Ovary (tissue), 9 donors: ENCODE data around the gene IL1R1. TPM values are rescaled to one million over a fixed set of nuclear protein-coding genes. Genes with fewer than 3 reads are reported as not detected.

Experiments used
- DNase-seq, 5 donors: peaks; one replicate each; pipeline ENCODE4 v3.0.0-alpha.2; 2019 to 2020
- H3K27ac ChIP-seq, 2 donors: fragments of 200-600 bp; one replicate each; pipeline versions ENCODE4 v1.5.1 to v1.8.0; 2019 to 2022
- H3K27me3 ChIP-seq: fragments of 200-600 bp; one replicate; pipeline ENCODE4 v1.8.0; 2022
- H3K36me3 ChIP-seq: fragments of 200-600 bp; sonication (generic); one replicate; pipeline ENCODE4 v1.5.1; 2019
- H3K4me1 ChIP-seq: one replicate; pipeline ENCODE4 v1.8.1; 2013; ENCODE audit warnings: mild to moderate bottlenecking, moderate library complexity; ENCODE audit not compliant: insufficient read depth
- H3K4me3 ChIP-seq: fragments of 200-600 bp; sonication (generic); one replicate; pipeline ENCODE4 v1.5.1; 2017
- H3K9me3 ChIP-seq, 2 donors: fragments of 200-600 bp in 1 of 2; sonication (generic) in 1 of 2; one replicate each; pipeline versions ENCODE4 v1.5.1 to v1.8.1; 2013 to 2019; ENCODE audit warnings: mild to moderate bottlenecking in 1 of 2, moderate library complexity in 1 of 2
- CTCF ChIP-seq, 3 donors: fragments of 450-650 bp in 2 of 3; fragments of 200-600 bp in 1 of 3; IDR thresholded peaks; one replicate each; pipeline versions ENCODE4 v1.5.1 to v1.8.0; 2016 to 2022; ENCODE audit warnings: antibody characterized with exemption in 3 of 3, mild to moderate bottlenecking in 1 of 3
- EP300 ChIP-seq: sonication (generic); formaldehyde crosslinking; IDR thresholded peaks from one replicate; pipeline ENCODE4 v1.6.1; 2017; ENCODE audit warnings: antibody characterized with exemption
- POLR2A ChIP-seq: fragments of 450-650 bp; IDR thresholded peaks from one replicate; pipeline ENCODE4 v1.6.1; 2017; ENCODE audit warnings: antibody characterized with exemption, mild to moderate bottlenecking, moderate library complexity
- WGBS, 3 donors: extraction: QIAGEN DNeasy Blood & Tissue Kit in 1 of 3; methylation state at CpG; one replicate each; pipeline versions ENCODE4 v1.1.5 to v1.1.7; 2013 to 2017; 5-methylcytosine and 5-hydroxymethylcytosine counted together
- intact Hi-C, 4 donors: fragments of 100-400 bp; cut with DNase I; formaldehyde crosslinking; loops; one replicate each; pipeline versions ENCODE4 v1.11.0 to v1.15.1; 2022 to 2023
- polyA plus RNA-seq, 2 donors: library from polyadenylated mRNA; stranded (reverse); fragments of 200-250 nt in 1 of 2; fragments of 350-450 nt in 1 of 2; fragmentation: Illumina TruSeq in 1 of 2; extraction: RNeasy Lipid Tissue Mini Kit (QIAGEN cat#74804) in 1 of 2; gene quantifications; one replicate each; pipeline ENCODE4 v1.2.3, GENCODE V29; 2013 to 2014
- total RNA-seq, 7 donors: library from RNA; depleted of rRNA in 2 of 7; stranded (reverse); fragments of >200 nt in 2 of 7; fragmentation: NEBNext Ultra II Directional in 3 of 7; extraction: Animal tissue kit (Norgen Biotek cat#: 25700) in 3 of 7; gene quantifications; one replicate each; pipeline versions ENCODE4 v1.1.0 to v1.2.4, GENCODE V29; 2016 to 2023
- donor health status: DM: no; HTN: no; CAD: no; lungs with moderate emphysema.
- donor health status: DM: no; HTN: no; CAD: no.
- donor health status: Bipolar disorder and iron deficiency.
- donor health status: DM: yes; HTN: yes; CAD: no.
- donor health status: DM: no; HTN: no; CAD: no.
- donor health status: DM: yes; HTN: yes; CAD: no.

Gene IL1R1
- total and polyA plus RNA-seq, 9 donors: 6.5 to 142 (median 36.5) TPM

- no peak for DNase-seq
- Histone ChIP-seq H3K4me1 (no peaks in the 10 kb centered on the region), H3K4me3 (no peak overlapping the region), H3K27me3 (no peaks in the 10 kb centered on the region), H3K9me3 (no peaks in the 10 kb centered on the region), H3K27ac (no peak overlapping the region), H3K36me3 (no peaks in the 10 kb centered on the region)
- 88 to 100% (median 100%) methylated on average over 1 of the region's 1 CpG for WGBS, 3 donors
- TF ChIP-seq POLR2A: no peak
- no peak for TF ChIP-seq EP300
- no peak for TF ChIP-seq CTCF (IDR thresholded peaks at IDR 0.05)
- intact Hi-C loops: loop anchor here in 1 of 4 donors (10.0 kb wide), 1 partner anchor 1536 kb away; no protein-coding TSS in a partner anchor
Measured at GRCh38 chr2:102200539-102200938, 58.0 kb downstream of the IL1R1 start.

GRCh38 chr2:102204638-102205037 lies 62.1 kb downstream of the IL1R1 start:
- no peak overlapping the region for H3K4me3 ChIP-seq
- H3K27me3 ChIP-seq: no peaks in the 10 kb centered on the region
- no peak for TF ChIP-seq EP300
- no peak for TF ChIP-seq POLR2A
- no peak for TF ChIP-seq CTCF (IDR thresholded peaks at IDR 0.05)
- DNase-seq: no peak
- H3K9me3 ChIP-seq: no peaks in the 10 kb centered on the region
- no peak overlapping the region for H3K27ac ChIP-seq
- H3K4me1 ChIP-seq: no peaks in the 10 kb centered on the region
- no peaks in the 10 kb centered on the region for H3K36me3 ChIP-seq
- intact Hi-C loops: loop anchor here in 1 of 4 donors (10.0 kb wide), 1 partner anchor 1540 kb away; no protein-coding TSS in a partner anchor

- intact Hi-C loops: loop anchor here in 1 of 4 donors (10.0 kb wide), 1 partner anchor 1542 kb away; no protein-coding TSS in a partner anchor
- H3K4me3 ChIP-seq: no peak overlapping the region
- H3K4me1 ChIP-seq: no peaks in the 10 kb centered on the region
- no peak overlapping the region for H3K27ac ChIP-seq
- no peaks in the 10 kb centered on the region for H3K9me3 ChIP-seq
- TF ChIP-seq POLR2A (no peak), CTCF (IDR thresholded peaks at IDR 0.05) (no peak), EP300 (no peak)
- H3K36me3 ChIP-seq: no peaks in the 10 kb centered on the region
- no peak for DNase-seq
- no peaks in the 10 kb centered on the region for H3K27me3 ChIP-seq
- WGBS, 3 donors: 86 to 94% (median 91%) methylated on average over 5 of the region's 5 CpGs
Measured at GRCh38 chr2:102206666-102207341, 64.3 kb downstream of the IL1R1 start.

GRCh38 chr2:102208774-102209173 lies 66.2 kb downstream of the IL1R1 start:
- no peaks in the 10 kb centered on the region for H3K4me1 ChIP-seq
- H3K36me3 ChIP-seq: no peaks in the 10 kb centered on the region
- intact Hi-C loops: loop anchor here in 1 of 4 donors (10.0 kb wide), 1 partner anchor 1544 kb away; no protein-coding TSS in a partner anchor
- no peaks in the 10 kb centered on the region for H3K27me3 ChIP-seq
- H3K9me3 ChIP-seq: no peaks in the 10 kb centered on the region
- no peak overlapping the region for H3K27ac ChIP-seq
- TF ChIP-seq POLR2A (no peak), EP300 (no peak), CTCF (IDR thresholded peaks at IDR 0.05) (no peak)
- H3K4me3 ChIP-seq: no peak overlapping the region
- DNase-seq: no peak
